Activated naive CD8-positive, alpha-beta T cell (primary cell): ENCODE results near the gene DUSP8.
A peak's percentile ranks its signal among the peaks of the same experiment; 100 is the strongest.
"Not testable (repeated sequence)": the region's sequence is repeated elsewhere in the genome, so short reads cannot be mapped to it uniquely, and the experiment has no call there.

Source experiments
- H3K27ac Mint-ChIP-seq: one replicate; pipeline ENCODE4 v1.8.0; 2021; ENCODE audit warnings: mixed read lengths
- H3K27me3 Mint-ChIP-seq: one replicate; pipeline ENCODE4 v1.8.0; 2021; ENCODE audit warnings: mixed read lengths
- H3K36me3 Mint-ChIP-seq: one replicate; pipeline ENCODE4 v1.8.0; 2021; ENCODE audit warnings: mixed read lengths
- H3K4me1 Mint-ChIP-seq: one replicate; pipeline ENCODE4 v1.8.0; 2021; ENCODE audit warnings: low read depth, mixed read lengths
- H3K4me3 Mint-ChIP-seq: one replicate; pipeline ENCODE4 v1.8.0; 2021; ENCODE audit warnings: mild to moderate bottlenecking, mixed read lengths
- H3K9me3 Mint-ChIP-seq: one replicate; pipeline ENCODE4 v1.8.0; 2021; ENCODE audit warnings: low read depth, mixed read lengths

The DUSP8 gene

GRCh38 chr11:1572197-1573076 lies at the start of gene DUSP8:
Gene DUSP8, minus strand, starts transcription at chr11:1572271. Its CDS starts 6,445 bp downstream, at chr11:1565826.
- peaks cover 1% of the 10 kb centered on the region for H3K27me3 Mint-ChIP-seq
- H3K27ac Mint-ChIP-seq = no peak within 1 kb of the TSS
- no peaks in the 10 kb centered on the region for H3K36me3 Mint-ChIP-seq
- H3K9me3 Mint-ChIP-seq = no peaks in the 10 kb centered on the region
- H3K4me1 Mint-ChIP-seq = peaks cover 20% of the 10 kb centered on the region
- peak within 1 kb of the TSS; percentile 47 for H3K4me3 Mint-ChIP-seq

DNA sequence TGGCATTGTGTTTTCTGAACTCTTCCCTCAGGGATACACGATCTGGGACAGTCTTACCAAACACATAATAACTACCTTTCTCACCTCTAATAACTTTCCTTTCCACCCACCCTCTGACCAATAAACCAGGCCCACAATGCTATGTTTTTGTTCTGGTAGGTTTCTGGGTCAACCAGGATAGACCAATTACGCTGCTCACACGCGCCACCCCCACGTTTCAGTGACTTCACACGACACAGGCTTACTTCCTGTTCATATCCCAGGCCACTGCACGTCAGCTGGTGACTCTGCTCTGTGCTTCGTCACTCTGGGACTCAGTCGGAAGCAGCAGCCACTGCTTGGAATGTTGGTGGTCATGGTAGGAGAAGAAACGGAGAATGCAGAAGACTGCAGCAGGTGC lies 47.4 kb upstream of the DUSP8 start:
- no peak overlapping the region for H3K4me3 Mint-ChIP-seq
- no peaks in the 10 kb centered on the region for H3K9me3 Mint-ChIP-seq
- H3K4me1 Mint-ChIP-seq = peaks cover 5% of the 10 kb centered on the region
- H3K27ac Mint-ChIP-seq = no peak overlapping the region
- no peaks in the 10 kb centered on the region for H3K36me3 Mint-ChIP-seq
- peaks cover 32% of the 10 kb centered on the region for H3K27me3 Mint-ChIP-seq

DNA sequence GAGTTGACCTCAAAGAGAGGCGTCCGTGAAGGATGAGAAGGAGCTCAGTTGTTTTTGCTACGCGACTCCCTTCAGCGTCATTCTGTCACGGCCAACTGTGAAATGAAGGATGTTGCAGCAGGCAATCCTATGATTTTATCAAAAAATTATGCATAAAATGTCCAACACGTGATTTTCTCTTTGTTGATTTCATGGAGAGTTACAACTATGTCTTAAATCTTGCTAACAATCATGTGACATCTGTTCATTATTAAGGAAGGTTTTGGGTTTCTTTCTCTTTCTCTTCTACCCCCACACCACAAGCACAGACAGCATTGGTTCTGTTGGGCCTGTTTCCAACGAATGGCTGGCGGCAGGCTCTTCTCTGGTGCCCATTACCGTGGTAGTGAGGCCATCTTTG lies 46.2 kb upstream of the DUSP8 start:
- H3K27me3 Mint-ChIP-seq = peaks cover 32% of the 10 kb centered on the region
- H3K9me3 Mint-ChIP-seq = no peaks in the 10 kb centered on the region
- H3K27ac Mint-ChIP-seq = no peak overlapping the region
- no peak overlapping the region for H3K4me3 Mint-ChIP-seq
- H3K4me1 Mint-ChIP-seq = peaks cover 5% of the 10 kb centered on the region
- H3K36me3 Mint-ChIP-seq = no peaks in the 10 kb centered on the region

DNA sequence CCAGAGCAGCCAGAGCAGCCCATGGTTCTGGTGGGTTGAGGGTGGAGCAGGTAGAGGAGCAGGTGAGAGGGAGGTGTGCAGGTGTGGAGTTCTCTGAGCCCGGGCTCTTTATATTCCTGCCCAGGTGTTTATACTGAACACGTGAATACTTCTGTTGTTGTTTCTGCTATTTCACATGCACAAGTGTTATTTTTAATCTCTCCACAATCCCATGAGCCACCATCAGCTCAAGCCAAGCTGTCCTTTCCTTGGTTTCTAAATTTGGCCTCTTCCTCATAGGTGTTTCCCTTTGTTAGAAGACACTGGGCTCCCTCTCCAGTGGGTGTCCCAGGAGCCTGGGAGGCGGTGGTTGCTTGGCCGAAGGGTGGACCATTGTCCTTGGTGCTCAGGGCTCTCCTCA lies 36.3 kb upstream of the DUSP8 start, which contains the start of gene KRTAP5-3:
Gene KRTAP5-3, minus strand, starts transcription at position 101 of the 400 bp plus-strand sequence. Its CDS starts 78 bp downstream, at position 23.
- no peaks in the 10 kb centered on the region for H3K36me3 Mint-ChIP-seq
- H3K9me3 Mint-ChIP-seq = no peaks in the 10 kb centered on the region

GRCh38 chr11:1607901-1608300 lies 35.8 kb upstream of the DUSP8 start:
- not testable (repeated sequence) for H3K27ac Mint-ChIP-seq, H3K9me3 Mint-ChIP-seq
- peaks cover 15% of the 10 kb centered on the region for H3K27me3 Mint-ChIP-seq

More for the DNA sequence above, 36.3 kb upstream of the DUSP8 start, which contains the start of gene KRTAP5-3:
- H3K4me3 Mint-ChIP-seq = no peak within 1 kb of the TSS
- peaks cover 11% of the 10 kb centered on the region for H3K27me3 Mint-ChIP-seq
- no peaks in the 10 kb centered on the region for H3K4me1 Mint-ChIP-seq
- no peak within 1 kb of the TSS for H3K27ac Mint-ChIP-seq

GRCh38 chr11:1607156-1607845 lies 35.2 kb upstream of the DUSP8 start:
- not testable (repeated sequence) for H3K4me1 Mint-ChIP-seq, H3K9me3 Mint-ChIP-seq, H3K4me3 Mint-ChIP-seq, H3K36me3 Mint-ChIP-seq, H3K27ac Mint-ChIP-seq
- peaks cover 18% of the 10 kb centered on the region for H3K27me3 Mint-ChIP-seq

More at GRCh38 chr11:1607901-1608300, 35.8 kb upstream of the DUSP8 start:
- H3K36me3 Mint-ChIP-seq, H3K4me1 Mint-ChIP-seq, H3K4me3 Mint-ChIP-seq: not testable (repeated sequence)

DNA sequence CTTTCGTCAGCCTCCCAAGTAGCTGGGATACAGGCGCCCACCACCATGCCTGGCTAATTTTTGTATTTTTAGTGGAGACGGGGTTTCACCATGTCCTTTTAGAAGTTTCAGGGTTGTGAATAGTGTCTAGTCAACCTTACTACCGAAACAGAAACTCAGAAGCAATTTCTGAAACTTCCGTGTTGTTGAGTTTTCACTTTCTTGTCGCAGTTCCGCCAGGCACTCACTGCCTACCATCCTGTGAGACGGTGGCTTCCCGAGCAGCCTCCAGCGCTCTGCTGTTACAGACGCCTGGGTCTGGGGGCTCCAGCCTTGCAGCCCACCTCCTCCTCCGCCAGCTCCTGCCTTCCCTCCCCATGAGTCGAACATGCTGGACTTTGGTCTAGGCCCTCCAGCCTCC lies 33.9 kb upstream of the DUSP8 start:
- not testable (repeated sequence) for H3K4me1 Mint-ChIP-seq, H3K9me3 Mint-ChIP-seq, H3K36me3 Mint-ChIP-seq, H3K27ac Mint-ChIP-seq, H3K4me3 Mint-ChIP-seq
- peaks cover 21% of the 10 kb centered on the region for H3K27me3 Mint-ChIP-seq

GRCh38 chr11:1604711-1605110 lies 32.6 kb upstream of the DUSP8 start:
- H3K27ac Mint-ChIP-seq = no peak overlapping the region
- H3K36me3 Mint-ChIP-seq = no peaks in the 10 kb centered on the region
- no peaks in the 10 kb centered on the region for H3K4me1 Mint-ChIP-seq
- H3K27me3 Mint-ChIP-seq = peaks cover 25% of the 10 kb centered on the region
- H3K4me3 Mint-ChIP-seq = no peak overlapping the region
- no peaks in the 10 kb centered on the region for H3K9me3 Mint-ChIP-seq

DNA sequence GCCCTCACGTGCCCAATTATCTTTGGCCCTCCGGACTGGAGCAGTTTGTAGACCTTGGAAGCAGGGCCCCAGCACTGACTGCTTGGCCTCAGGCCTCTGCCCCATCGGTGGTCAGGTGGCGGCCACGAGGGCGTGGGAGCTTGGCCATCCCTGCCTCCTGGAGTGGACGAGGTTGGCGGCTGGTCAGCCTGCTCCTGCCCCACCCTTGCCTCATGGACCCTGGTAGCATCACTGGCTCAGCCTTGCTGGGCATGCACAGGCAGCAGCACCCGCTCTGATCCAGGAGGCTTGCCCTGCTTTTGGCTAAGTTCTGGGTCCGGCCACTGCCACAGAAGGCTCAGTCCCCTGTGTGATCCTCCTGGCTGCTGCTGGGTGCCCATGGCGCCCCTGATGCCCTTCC lies 32.1 kb upstream of the DUSP8 start:
- peaks cover 28% of the 10 kb centered on the region for H3K27me3 Mint-ChIP-seq
- no peak overlapping the region for H3K4me3 Mint-ChIP-seq
- no peaks in the 10 kb centered on the region for H3K9me3 Mint-ChIP-seq
- no peak overlapping the region for H3K27ac Mint-ChIP-seq
- H3K4me1 Mint-ChIP-seq = no peaks in the 10 kb centered on the region
- no peaks in the 10 kb centered on the region for H3K36me3 Mint-ChIP-seq

GRCh38 chr11:1603629-1604028 lies 31.6 kb upstream of the DUSP8 start:
- Mint-ChIP-seq H3K4me1 (no peaks in the 10 kb centered on the region), H3K36me3 (no peaks in the 10 kb centered on the region), H3K27ac (no peak overlapping the region), H3K4me3 (no peak overlapping the region), H3K27me3 (peaks cover 28% of the 10 kb centered on the region), H3K9me3 (no peaks in the 10 kb centered on the region)

DNA sequence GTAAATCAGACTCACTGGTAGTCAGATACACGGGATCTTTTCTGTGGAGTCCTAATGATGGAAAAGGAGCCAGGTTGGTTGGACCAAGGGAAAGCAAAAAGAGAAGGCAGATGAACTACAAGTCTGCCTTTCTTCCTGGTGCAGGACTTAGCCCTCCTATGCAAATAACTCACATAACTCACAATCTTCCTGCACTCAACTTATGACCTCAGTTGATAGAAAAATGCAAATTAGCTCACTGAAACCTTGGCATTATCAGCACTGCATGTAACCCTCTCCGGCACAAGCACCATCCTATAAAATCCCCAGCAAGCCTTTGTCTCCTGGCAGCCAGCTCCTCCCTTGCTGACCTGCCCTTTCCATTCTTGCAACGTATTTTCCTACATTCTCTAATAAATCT lies 29.6 kb upstream of the DUSP8 start:
- H3K9me3 Mint-ChIP-seq, H3K4me3 Mint-ChIP-seq, H3K4me1 Mint-ChIP-seq, H3K27ac Mint-ChIP-seq, H3K36me3 Mint-ChIP-seq: not testable (repeated sequence)
- H3K27me3 Mint-ChIP-seq = peaks cover 34% of the 10 kb centered on the region

DNA sequence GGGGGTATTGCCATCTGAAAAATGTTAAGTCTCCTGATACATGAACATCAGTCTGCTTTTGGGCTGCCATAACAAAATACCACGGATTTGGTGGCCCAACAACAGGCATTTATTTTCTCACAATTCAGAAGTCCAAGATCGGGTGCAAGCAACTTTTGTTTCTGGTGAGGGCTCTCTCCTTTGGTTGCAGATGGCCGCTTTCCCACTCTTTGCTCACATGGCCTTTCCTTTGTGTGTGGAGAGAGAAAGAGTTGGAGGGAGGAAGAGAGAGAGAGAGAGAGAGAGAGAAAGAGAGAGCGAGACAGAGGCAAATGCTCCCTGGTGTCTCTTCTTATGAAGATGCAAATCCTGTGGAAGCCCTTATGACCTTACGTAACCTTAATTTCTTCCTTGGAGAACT lies 28.6 kb upstream of the DUSP8 start:
- Mint-ChIP-seq H3K27me3 (peaks cover 37% of the 10 kb centered on the region), H3K9me3 (no peaks in the 10 kb centered on the region), H3K36me3 (no peaks in the 10 kb centered on the region), H3K27ac (no peak overlapping the region), H3K4me3 (no peak overlapping the region), H3K4me1 (peaks cover 1% of the 10 kb centered on the region)

GRCh38 chr11:1598816-1599215 lies 26.7 kb upstream of the DUSP8 start:
- Mint-ChIP-seq H3K4me3 (no peak overlapping the region), H3K36me3 (no peaks in the 10 kb centered on the region), H3K4me1 (peaks cover 3% of the 10 kb centered on the region), H3K9me3 (no peaks in the 10 kb centered on the region), H3K27ac (no peak overlapping the region), H3K27me3 (peaks cover 41% of the 10 kb centered on the region)

- H3K27me3 Mint-ChIP-seq = peaks cover 39% of the 10 kb centered on the region
- H3K9me3 Mint-ChIP-seq, H3K4me1 Mint-ChIP-seq, H3K27ac Mint-ChIP-seq, H3K36me3 Mint-ChIP-seq, H3K4me3 Mint-ChIP-seq: not testable (repeated sequence)
Observed at GRCh38 chr11:1598406-1598805, 26.3 kb upstream of the DUSP8 start.

DNA sequence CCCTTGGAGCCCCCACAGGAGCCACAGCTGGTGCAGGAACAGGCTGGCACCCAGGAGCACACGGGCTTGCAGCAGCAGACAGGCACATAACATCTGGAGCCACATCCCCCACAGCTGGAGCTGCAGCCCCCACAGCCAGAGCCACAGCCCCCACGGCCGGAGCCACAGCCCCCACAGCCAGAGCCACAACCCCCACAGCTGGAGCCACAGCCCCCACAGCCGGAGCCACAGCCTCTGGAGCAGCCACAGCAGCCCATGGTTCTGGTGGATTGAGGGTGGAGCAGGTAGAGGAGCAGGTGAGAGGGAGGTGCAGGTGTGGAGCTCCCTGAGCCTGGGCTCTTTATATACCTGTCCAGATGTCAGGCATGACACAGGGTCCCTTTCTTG lies 25.9 kb upstream of the DUSP8 start, which contains the start of gene KRTAP5-2:
Gene KRTAP5-2, minus strand, starts transcription at position 301 of the 387 bp plus-strand sequence. Its CDS starts 44 bp downstream, at position 257.
- Mint-ChIP-seq H3K36me3 (no peaks in the 10 kb centered on the region), H3K4me3 (no peak within 1 kb of the TSS), H3K27me3 (peaks cover 38% of the 10 kb centered on the region), H3K27ac (no peak within 1 kb of the TSS), H3K4me1 (peaks cover 3% of the 10 kb centered on the region), H3K9me3 (no peaks in the 10 kb centered on the region)
